H1 (cell line): ENCODE measurements around the gene TMEM212. TPM values are rescaled to one million over a fixed set of nuclear protein-coding genes. Genes with fewer than 3 reads are reported as not detected.

ENCODE experiments used
- CTCF ChIA-PET: fragments of 300-600 bp; sonication (Branson Sonifier 250); formaldehyde crosslinking; loops from one replicate; lab custom pipeline; 2021; ENCODE audit not compliant: partially characterized antibody; lab: Charles Lee
- POLR2A ChIA-PET: fragments of 300-600 bp; sonication (Branson Sonifier 250); formaldehyde crosslinking; loops from one replicate; lab custom pipeline; 2021; ENCODE audit warnings: inconsistent platforms; ENCODE audit not compliant: partially characterized antibody; lab: Charles Lee
- DNase-seq, 2 experiments: peaks; one replicate each; pipeline versions ENCODE4 v3.0.0 to v3.0.0-alpha.2; 2010 to 2022; ENCODE audit warnings: low spot score in 2 of 2, low read depth in 1 of 2, mixed read lengths in 1 of 2
- FAIRE-seq: peaks from 2 replicates; lab custom pipeline; 2011; peaks lifted over from hg19 to GRCh38; lab: Jason Lieb, UNC
- H2AFZ ChIP-seq: 2 replicates; pipeline ENCODE4 v1.8.1; 2012; ENCODE audit warnings: low read length, inconsistent platforms
- H2AK5ac ChIP-seq: 2 replicates; pipeline ENCODE4 v1.6.1; 2013; ENCODE audit warnings: low read depth, low read length
- H2BK120ac ChIP-seq: replicated peaks from 2 replicates; pipeline ENCODE3; 2013; ENCODE audit warnings: low read depth, low read length, inconsistent platforms
- H2BK12ac ChIP-seq: 2 replicates; pipeline ENCODE4 v1.6.1; 2013; ENCODE audit warnings: low read depth, low read length
- H2BK15ac ChIP-seq: 2 replicates; pipeline ENCODE4 v1.6.1; 2013; ENCODE audit warnings: low read length
- H2BK20ac ChIP-seq: 2 replicates; pipeline ENCODE4 v1.6.1; 2013; ENCODE audit warnings: low read length
- H2BK5ac ChIP-seq: 2 replicates; pipeline ENCODE4 v1.6.1; 2013; ENCODE audit warnings: low read depth, low read length
- H3K14ac ChIP-seq: 2 replicates; pipeline ENCODE4 v1.6.1; 2013; ENCODE audit warnings: inconsistent platforms; ENCODE audit not compliant: insufficient read length
- H3K18ac ChIP-seq: 2 replicates; pipeline ENCODE4 v1.6.1; 2013; ENCODE audit warnings: low read length; ENCODE audit errors: extremely low read depth
- H3K23ac ChIP-seq: 2 replicates; pipeline ENCODE4 v1.6.1; 2013; ENCODE audit warnings: inconsistent platforms; ENCODE audit not compliant: insufficient read length
- H3K23me2 ChIP-seq: 2 replicates; pipeline ENCODE4 v1.6.1; 2013; ENCODE audit warnings: low read depth, low read length
- H3K27ac ChIP-seq: 2 replicates; pipeline ENCODE4 v1.6.1; 2011; ENCODE audit warnings: low read depth, low read length, inconsistent platforms
- H3K27me3 ChIP-seq, 4 experiments: replicated peaks in 1 of 4; 1 replicate in 1 of 4; 2 replicates in 3 of 4; pipeline versions ENCODE4 v1.6.1 to v1.8.1; 2011 to 2013; ENCODE audit warnings: low read length in 3 of 4, mild to moderate bottlenecking in 3 of 4, inconsistent platforms in 2 of 4, mixed read lengths in 2 of 4, moderate library complexity in 1 of 4; ENCODE audit not compliant: control insufficient read depth in 3 of 4, insufficient read depth in 3 of 4; ENCODE audit errors: extremely low read depth in 1 of 4
- H3K36me3 ChIP-seq, 4 experiments: 2 replicates each; pipeline versions ENCODE4 v1.6.1 to v1.8.1; 2011 to 2013; ENCODE audit warnings: mild to moderate bottlenecking in 4 of 4, low read length in 3 of 4, moderate library complexity in 2 of 4, control low read depth in 1 of 4, inconsistent platforms in 1 of 4; ENCODE audit not compliant: insufficient read depth in 4 of 4, control insufficient read depth in 2 of 4
- H3K4ac ChIP-seq: replicated peaks from 2 replicates; pipeline ENCODE3; 2013; ENCODE audit warnings: low read length, low read depth, mixed read lengths, inconsistent platforms; ENCODE audit not compliant: insufficient read length
- H3K4me1 ChIP-seq, 4 experiments: replicated peaks in 1 of 4; 1 replicate in 1 of 4; 2 replicates in 3 of 4; pipeline versions ENCODE4 v1.6.1 to v1.8.1; 2011 to 2013; ENCODE audit warnings: low read length in 3 of 4, inconsistent platforms in 2 of 4, mixed read lengths in 1 of 4; ENCODE audit not compliant: insufficient read depth in 4 of 4, control insufficient read depth in 3 of 4
- H3K4me2 ChIP-seq, 2 experiments: 2 replicates each; pipeline versions ENCODE4 v1.6.1 to v1.8.1; 2011 to 2013; ENCODE audit warnings: low read depth in 2 of 2, low read length in 2 of 2, control low read depth in 1 of 2, inconsistent platforms in 1 of 2, mild to moderate bottlenecking in 1 of 2; ENCODE audit not compliant: insufficient read depth in 1 of 2
- H3K4me3 ChIP-seq, 4 experiments: fragments of 200-600, 300-600 bp in 1 of 4; sonication (generic), shearing (Covaris generic), sonication (Bioruptor Twin) in 1 of 4; 2 replicates each; pipeline versions ENCODE4 v1.5.1 to v1.8.1; 2011 to 2016; ENCODE audit warnings: low read length in 4 of 4, low read depth in 3 of 4, control low read depth in 2 of 4, inconsistent platforms in 2 of 4, mild to moderate bottlenecking in 2 of 4, mixed read lengths in 1 of 4, moderate library complexity in 1 of 4; ENCODE audit not compliant: insufficient read depth in 2 of 4; ENCODE audit errors: extremely low read depth in 1 of 4
- H3K56ac ChIP-seq: replicated peaks from 2 replicates; pipeline ENCODE3; 2013; ENCODE audit warnings: low read depth, mild to moderate bottlenecking, mixed read lengths, low read length, inconsistent platforms; ENCODE audit not compliant: insufficient read length
- H3K79me1 ChIP-seq: 2 replicates; pipeline ENCODE4 v1.6.1; 2013; ENCODE audit warnings: low read depth, low read length, control low read depth
- H3K79me2 ChIP-seq, 2 experiments: 2 replicates each; pipeline versions ENCODE4 v1.6.1 to v1.8.1; 2012 to 2013; ENCODE audit warnings: low read length in 2 of 2, mild to moderate bottlenecking in 2 of 2, inconsistent platforms in 1 of 2; ENCODE audit not compliant: insufficient read depth in 2 of 2, control insufficient read depth in 1 of 2
- H3K9ac ChIP-seq, 4 experiments: replicated peaks in 1 of 4; 1 replicate in 1 of 4; 2 replicates in 3 of 4; pipeline versions ENCODE4 v1.6.1 to v1.8.1; 2011 to 2013; ENCODE audit warnings: low read depth in 3 of 4, low read length in 3 of 4, control low read depth in 2 of 4, mild to moderate bottlenecking in 2 of 4, moderate library complexity in 2 of 4, inconsistent platforms in 1 of 4; ENCODE audit errors: extremely low read depth in 1 of 4
- H3K9me3 ChIP-seq, 2 experiments: 2 replicates each; pipeline versions ENCODE4 v1.6.1 to v1.8.1; 2012 to 2013; ENCODE audit warnings: mild to moderate bottlenecking in 2 of 2, moderate library complexity in 2 of 2, control low read depth in 1 of 2, inconsistent platforms in 1 of 2, low read depth in 1 of 2, low read length in 1 of 2, mixed read lengths in 1 of 2; ENCODE audit not compliant: insufficient read depth in 2 of 2
- H4K20me1 ChIP-seq, 2 experiments: replicated peaks in 1 of 2; 2 replicates each; pipeline versions ENCODE3 to v1.8.1; 2011 to 2013; ENCODE audit warnings: inconsistent platforms in 2 of 2, low read length in 2 of 2, mild to moderate bottlenecking in 1 of 2; ENCODE audit not compliant: insufficient read depth in 2 of 2, control insufficient read depth in 1 of 2
- H4K5ac ChIP-seq: 2 replicates; pipeline ENCODE4 v1.6.1; 2013; ENCODE audit warnings: low read length, low read depth, mixed read lengths, inconsistent platforms; ENCODE audit not compliant: insufficient read length
- H4K8ac ChIP-seq: 2 replicates; pipeline ENCODE4 v1.8.0; 2013; ENCODE audit warnings: mild to moderate bottlenecking, moderate library complexity, low read length, inconsistent platforms; ENCODE audit not compliant: insufficient read depth; ENCODE audit errors: extremely low read depth
- H4K91ac ChIP-seq: replicated peaks from 2 replicates; pipeline ENCODE3; 2013; ENCODE audit warnings: low read length, mixed read lengths, inconsistent platforms; ENCODE audit not compliant: insufficient read length
- BCL11A ChIP-seq, 2 experiments: IDR thresholded peaks; one replicate each; pipeline ENCODE4 v1.6.1; 2011; ENCODE audit warnings: low read depth in 2 of 2, low read length in 2 of 2, mild to moderate bottlenecking in 2 of 2
- CEBPB ChIP-seq: IDR thresholded peaks from 2 replicates; pipeline ENCODE4 v1.6.1; 2012; ENCODE audit warnings: low read depth, low read length
- WGBS, 2 experiments: shearing (Covaris generic) in 1 of 2; methylation state at CpG; one replicate each; pipeline versions ENCODE4 v1.1.6 to v1.1.7; 2013 to 2015; ENCODE audit warnings: low lambda C conversion rate in 2 of 2, mixed read lengths in 2 of 2, inconsistent platforms in 1 of 2, low coverage in 1 of 2, missing lambda C conversion rate in 1 of 2; ENCODE audit not compliant: insufficient replicate concordance in 2 of 2, insufficient coverage in 1 of 2, insufficient read length in 1 of 2; ENCODE audit errors: extremely low coverage in 1 of 2, missing lambda C conversion rate in 1 of 2; 5-methylcytosine and 5-hydroxymethylcytosine counted together
- polyA plus RNA-seq, 7 experiments: library from polyadenylated mRNA; depleted of rRNA in 3 of 7; stranded (reverse) in 5 of 7; unstranded in 2 of 7; fragments of >200 nt in 5 of 7; fragments of 200-250 nt in 2 of 7; gene quantifications; 1 replicate in 5 of 7; 2 replicates in 1 of 7; 4 replicates in 1 of 7; pipeline versions ENCODE4 v1.2.1 to v1.2.3, GENCODE V29; 2011 to 2013; ENCODE audit warnings: missing spikeins in 2 of 7, mixed read lengths in 2 of 7
- total RNA-seq: library from RNA; stranded (reverse); fragmentation: NEBNext Ultra II Directional; extraction: Animal tissue kit (Norgen Biotek cat#: 25700); gene quantifications from 2 replicates; pipeline ENCODE4 v1.2.1, GENCODE V29; 2021

The TMEM212 gene
- total and polyA plus RNA-seq, 2 of the 8 experiments (the other 6 are each of a cell fraction or from before 2014, with no cell fraction given) = not detected

DNA sequence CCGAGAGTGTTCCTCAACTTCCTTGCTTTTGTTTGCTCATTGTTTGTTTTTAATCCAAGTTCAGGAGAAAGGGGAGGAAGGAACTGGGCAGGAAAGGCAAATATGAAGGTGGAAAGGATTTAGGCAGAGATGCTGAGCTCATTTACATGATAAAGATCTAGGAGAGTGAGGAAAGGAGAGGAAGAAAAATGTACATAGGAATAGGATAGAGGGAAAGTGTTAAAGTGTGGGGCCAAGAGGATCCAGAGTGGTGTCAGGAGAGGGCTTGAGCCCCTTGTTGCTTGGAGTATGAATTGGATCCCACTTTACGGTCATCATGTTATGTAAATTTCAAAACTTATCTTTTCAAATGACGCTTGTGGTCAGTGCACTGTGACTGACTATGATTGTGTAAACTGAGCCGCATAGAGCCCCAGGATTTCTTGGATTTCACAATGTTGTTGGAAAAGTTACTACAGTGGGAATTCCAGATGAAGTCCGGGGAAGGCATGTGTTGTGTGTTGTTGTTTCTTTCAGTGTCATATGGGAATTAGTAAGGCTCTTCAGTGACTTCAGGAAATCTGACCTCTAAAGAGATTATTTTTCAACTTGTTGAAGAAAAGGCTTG is 17.8 kb upstream of the TMEM212 start:
- H3K4me2 ChIP-seq = no peak overlapping the region
- peaks cover 2 to 8% (median 4%) of the 10 kb centered on the region in 4 experiments; a peak in 5 of 7 replicates for H3K4me1 ChIP-seq
- 78% methylated on average over 5 of the region's 5 CpGs; no CpG with 5 or more reads in 1 of the 2 experiments for WGBS, 2 experiments
- no peak for FAIRE-seq
- H3K23ac ChIP-seq = no peak overlapping the region
- H2BK5ac ChIP-seq = no peak overlapping the region
- DNase-seq = no peak
- H3K36me3 ChIP-seq = no peaks in the 10 kb centered on the region
- H2BK15ac ChIP-seq = no peak overlapping the region
- TF ChIP-seq CEBPB (peak; percentile 6; the same call in 1 of the 2 replicates), BCL11A (IDR thresholded peaks at IDR 0.05; ENCODE audit: low read depth in 2 of 2, low read length in 2 of 2) (no peak)
- H3K9me3 ChIP-seq = no peaks in the 10 kb centered on the region
- no peak overlapping the region for H4K91ac ChIP-seq
- 0 out of 2 replicates have a peak overlapping the region, but pooled peaks have one; percentile 1 for H2BK12ac ChIP-seq
- H3K27me3 ChIP-seq = no peaks in the 10 kb centered on the region
- H3K27ac ChIP-seq = no peak overlapping the region
- H4K5ac ChIP-seq = no peak overlapping the region
- no peak overlapping the region for H3K9ac ChIP-seq
- no peak overlapping the region for H3K4me3 ChIP-seq
- no peak overlapping the region; the same call in 1 of the 2 replicates for H2AFZ ChIP-seq
- no peak overlapping the region for H3K14ac ChIP-seq
- no peaks in the 10 kb centered on the region for H3K79me1 ChIP-seq
- H3K18ac ChIP-seq = no peak overlapping the region
- no peaks in the 10 kb centered on the region for H4K20me1 ChIP-seq
- no peak overlapping the region for H3K4ac ChIP-seq
- no peaks in the 10 kb centered on the region for H3K23me2 ChIP-seq
- H2AK5ac ChIP-seq = no peak overlapping the region
- no peaks in the 10 kb centered on the region for H3K79me2 ChIP-seq
- no peak overlapping the region for H2BK20ac ChIP-seq
- H2BK120ac ChIP-seq = no peak overlapping the region
- POLR2A ChIA-PET = no interaction called here
- no peak overlapping the region for H3K56ac ChIP-seq
- CTCF ChIA-PET = interaction anchor here (0.6 to 1.7 kb wide), 6 partner anchors 9 to 805 kb away, joined by 3 to 6 read pairs (median 3); no protein-coding TSS in a partner anchor
- no peak overlapping the region for H4K8ac ChIP-seq
